GM18511 (cell line): ENCODE measurements around the gene SLC16A5.
"Not testable (repeated sequence)": the region's sequence is repeated elsewhere in the genome, so short reads cannot be mapped to it uniquely, and the experiment has no call there.

Experiments
- ATAC-seq: cut with Tn5 transposase; IDR thresholded peaks from one replicate; pipeline ENCODE4 v1.9.1; 2021; ENCODE audit warnings: mild to moderate bottlenecking, moderate library complexity; ENCODE audit not compliant: unreplicated experiment

The SLC16A5 gene

DNA sequence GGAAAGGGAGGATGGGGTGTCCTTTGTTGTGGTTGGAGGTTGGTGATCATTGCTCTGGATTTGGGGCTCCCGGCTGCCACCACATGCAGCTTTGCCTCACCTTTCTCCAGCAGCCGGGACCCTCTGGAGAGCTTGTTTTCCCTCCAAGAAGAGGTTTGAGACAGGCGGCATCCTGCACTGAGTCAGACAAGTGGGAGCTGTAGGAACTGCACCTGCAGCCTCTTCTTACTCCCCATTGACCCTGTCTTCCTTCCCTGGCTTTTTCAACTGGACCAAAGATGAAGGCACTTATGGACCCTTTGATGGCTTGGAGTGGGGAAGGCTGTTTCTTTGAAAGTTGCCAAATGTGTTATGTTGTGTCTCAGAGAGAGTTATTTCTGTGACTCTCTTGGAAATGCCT lies 24.1 kb upstream of the SLC16A5 start:
- ATAC-seq: no peak

DNA sequence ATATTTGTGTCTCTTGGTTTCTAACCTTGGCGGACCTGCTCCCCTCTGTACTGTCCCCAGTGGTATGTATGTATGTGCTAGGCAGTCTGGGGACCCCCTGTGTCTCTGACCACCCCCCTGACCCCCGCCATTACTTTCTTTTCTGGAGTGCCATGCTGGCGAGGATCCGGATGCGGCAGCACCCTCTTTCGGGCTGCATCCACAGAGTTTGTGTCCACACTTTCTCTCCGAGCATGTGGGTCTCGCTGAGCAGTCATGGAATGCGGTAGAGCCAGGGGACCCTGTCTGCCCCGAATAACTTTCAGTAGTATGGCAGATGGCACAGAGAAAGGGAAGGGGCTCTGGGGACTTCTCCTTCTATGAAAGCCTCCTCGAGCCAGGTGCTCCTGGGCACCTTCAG lies 23.7 kb upstream of the SLC16A5 start:
- ATAC-seq: no peak

DNA sequence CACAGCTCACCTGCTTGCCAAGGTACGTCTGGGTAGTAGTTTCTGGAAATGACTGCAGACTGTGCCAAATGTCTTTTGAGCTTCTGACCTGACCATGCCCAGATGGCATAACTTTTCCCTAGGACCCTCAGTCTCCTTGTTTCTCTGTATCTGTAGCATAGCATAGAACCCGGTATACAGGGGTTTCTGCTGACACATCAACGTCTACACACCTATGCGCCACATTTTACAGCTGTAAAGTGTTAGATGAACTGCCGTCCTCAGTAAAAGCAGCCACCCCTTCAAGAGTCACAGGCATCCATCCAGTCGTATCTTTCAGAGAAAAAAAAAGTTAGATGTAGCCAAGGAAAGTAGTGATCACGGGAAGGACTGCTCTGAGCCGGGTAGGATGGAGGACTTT lies 23.3 kb upstream of the SLC16A5 start:
- ATAC-seq: no peak

DNA sequence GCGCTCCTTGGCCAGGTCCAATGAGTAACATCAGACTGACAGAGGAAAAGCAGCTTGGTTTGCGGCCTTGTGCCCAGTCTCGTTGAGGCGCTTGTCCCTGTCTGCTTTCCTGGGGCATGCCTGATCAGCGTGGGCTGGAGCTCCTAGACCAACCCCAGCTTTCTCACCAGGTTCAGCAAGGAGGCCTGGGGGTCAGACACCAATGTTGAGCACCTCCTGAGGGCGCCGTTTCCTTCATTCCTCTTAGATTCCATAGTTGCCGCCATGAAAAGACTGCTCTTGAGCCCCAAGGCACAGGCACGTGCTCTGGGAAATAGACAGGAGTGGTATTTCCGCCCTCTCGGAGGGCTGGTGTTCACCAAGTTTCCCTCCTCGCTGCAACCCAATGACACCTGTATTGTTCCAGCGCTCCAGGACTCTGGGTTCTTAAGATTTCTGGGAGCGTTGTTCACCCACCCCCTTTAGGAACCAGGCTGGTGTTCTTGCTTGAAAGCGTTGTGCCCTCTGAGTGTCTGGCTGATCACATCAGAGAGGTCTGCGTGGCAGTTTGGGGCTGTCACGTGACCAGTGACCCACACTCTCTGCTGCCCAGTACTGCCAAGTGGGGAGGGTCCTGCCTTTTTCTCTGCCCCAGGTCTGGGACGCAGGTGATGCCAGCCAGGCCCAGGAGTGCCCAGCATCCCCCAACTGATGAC lies 22.7 kb upstream of the SLC16A5 start:
- no peak for ATAC-seq

DNA sequence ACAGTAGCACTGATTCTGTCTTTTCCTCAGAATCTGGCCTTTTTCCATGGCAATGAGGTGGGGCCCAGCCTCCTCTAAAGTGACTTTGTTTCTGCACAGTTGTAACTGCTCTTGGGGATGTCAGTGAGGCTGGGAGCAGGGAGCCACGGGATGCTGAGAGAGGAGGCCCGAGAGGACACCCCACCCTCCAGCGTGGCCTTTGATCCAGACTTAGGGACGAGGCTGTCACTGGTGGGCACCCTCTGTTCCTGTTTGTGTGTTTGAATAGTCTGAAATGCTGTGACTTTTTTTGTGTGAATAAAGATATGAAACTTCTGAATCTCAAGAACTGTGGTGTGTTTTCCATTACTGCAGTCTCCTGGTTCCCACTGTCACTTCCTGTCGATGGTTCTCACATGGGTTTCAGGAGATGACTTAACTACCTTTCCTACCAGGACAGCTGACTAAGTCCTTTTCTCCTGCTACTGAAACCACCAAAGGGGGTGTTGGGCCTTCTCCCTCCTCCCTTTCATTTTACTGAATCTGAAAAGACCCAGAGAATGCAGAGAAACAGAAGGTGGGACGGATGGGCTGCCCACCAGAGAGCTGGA lies 22.1 kb upstream of the SLC16A5 start:
- ATAC-seq: no peak

DNA sequence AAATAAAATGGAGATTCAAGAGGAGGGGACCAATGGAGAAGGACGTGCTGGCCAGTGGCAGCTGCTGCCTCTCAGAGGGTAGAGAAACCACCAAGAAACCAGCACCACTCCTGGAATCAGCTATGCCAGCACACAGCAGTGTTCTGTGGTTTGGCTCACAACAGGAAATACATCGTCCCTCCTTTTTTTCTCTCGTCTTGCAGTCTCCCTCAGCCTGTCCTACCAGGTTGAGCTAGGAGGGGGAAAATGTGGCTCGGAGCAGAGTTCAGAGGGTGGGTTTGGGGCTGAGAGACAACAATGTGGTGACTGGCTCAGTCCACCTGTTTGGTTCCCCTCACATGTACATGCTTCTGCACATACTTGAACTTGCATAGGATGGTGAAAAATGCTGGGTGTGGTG lies 19.9 kb upstream of the SLC16A5 start:
- no peak for ATAC-seq

GRCh38 chr17:75068750-75069149 lies 19.0 kb upstream of the SLC16A5 start:
- ATAC-seq: no peak

DNA sequence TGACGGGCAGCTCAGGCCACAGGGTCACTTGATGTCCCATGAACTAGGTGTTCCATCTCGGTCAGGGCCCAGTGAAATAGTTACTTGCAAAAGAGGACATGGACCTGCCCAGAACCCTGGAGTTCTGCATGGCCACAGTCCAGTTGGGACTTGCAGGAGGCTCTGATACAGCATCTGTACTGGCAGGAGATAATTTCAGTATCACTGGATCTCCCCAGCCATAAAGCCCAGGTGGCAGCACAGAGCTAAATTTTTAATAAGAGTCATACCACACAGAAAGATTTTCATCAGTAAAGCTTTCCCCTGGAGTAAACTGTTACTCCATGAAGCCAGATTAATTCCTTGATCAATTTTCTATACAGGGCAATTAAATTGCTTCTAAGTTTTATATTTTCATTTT lies 18.0 kb upstream of the SLC16A5 start:
- no peak for ATAC-seq

- not testable (repeated sequence) for ATAC-seq
Measured at GRCh38 chr17:75071478-75072271, 16.1 kb upstream of the SLC16A5 start.

- not testable (repeated sequence) for ATAC-seq
Measured at GRCh38 chr17:75072909-75073308, 14.8 kb upstream of the SLC16A5 start.

DNA sequence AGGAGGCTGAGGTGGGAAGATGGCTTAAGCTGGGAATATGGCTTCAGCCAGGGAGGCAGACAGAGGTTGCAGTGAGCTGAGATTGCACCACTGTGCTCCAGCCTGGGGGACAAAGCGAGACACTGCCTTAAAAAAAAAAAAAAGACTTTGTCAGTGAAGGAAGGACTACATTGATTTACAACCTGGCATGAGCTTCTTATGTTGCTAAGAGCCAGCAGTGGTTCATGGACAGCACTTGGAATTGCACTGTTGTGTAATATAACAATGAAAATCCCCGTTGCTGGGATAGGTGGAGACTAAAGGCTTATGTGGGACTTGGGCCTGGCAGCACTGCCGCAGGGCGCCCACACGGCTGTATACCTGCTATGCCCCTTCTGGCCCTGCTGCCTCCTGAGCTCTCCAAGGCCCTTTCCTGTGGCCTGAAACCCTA lies 14.1 kb upstream of the SLC16A5 start:
- no peak for ATAC-seq

- ATAC-seq: no peak
Measured at GRCh38 chr17:75074532-75074931, 13.2 kb upstream of the SLC16A5 start.

GRCh38 chr17:75075597-75076336 lies 12.0 kb upstream of the SLC16A5 start:
- no peak for ATAC-seq

- ATAC-seq: no peak
Measured at GRCh38 chr17:75077072-75077495, 10.7 kb upstream of the SLC16A5 start.

GRCh38 chr17:75077496-75078283 lies 10.1 kb upstream of the SLC16A5 start:
- peak; percentile 49 for ATAC-seq

DNA sequence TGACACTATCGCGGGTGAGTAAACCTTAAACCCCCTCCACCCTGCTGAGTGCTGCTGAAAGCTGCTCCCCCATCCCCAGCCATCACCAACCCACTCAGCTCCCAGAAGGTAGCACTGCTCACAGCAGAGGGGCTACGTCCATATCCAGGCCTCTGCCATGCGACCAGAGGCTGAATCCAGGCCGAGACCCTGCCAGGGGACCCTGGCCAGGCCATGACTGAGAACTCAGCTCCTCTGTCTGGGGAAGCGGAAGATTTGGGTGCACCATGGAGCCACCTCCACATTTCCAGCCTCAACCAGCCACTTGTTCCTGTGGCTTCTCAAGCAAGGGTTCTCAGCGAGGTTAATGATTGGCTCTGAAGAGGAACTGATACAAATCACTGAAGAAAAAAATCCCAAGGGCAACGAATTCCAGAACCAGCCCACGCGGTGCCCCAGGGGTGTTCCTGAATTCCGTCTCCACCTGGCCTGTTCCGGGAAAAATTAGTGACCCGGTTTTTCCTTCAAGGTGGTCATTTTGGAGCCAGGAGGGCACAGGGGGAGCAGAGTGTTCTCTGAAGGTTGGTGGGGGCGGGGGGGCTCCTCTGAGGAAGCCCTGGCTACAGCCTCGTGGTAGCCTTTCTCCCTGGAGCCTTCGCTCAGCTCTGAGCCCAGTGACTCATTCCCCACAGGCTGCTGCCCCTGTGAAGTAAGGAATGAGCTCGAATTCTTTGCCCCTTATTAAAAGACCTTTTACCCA lies 9.3 kb upstream of the SLC16A5 start:
- ATAC-seq: peak; percentile 55

DNA sequence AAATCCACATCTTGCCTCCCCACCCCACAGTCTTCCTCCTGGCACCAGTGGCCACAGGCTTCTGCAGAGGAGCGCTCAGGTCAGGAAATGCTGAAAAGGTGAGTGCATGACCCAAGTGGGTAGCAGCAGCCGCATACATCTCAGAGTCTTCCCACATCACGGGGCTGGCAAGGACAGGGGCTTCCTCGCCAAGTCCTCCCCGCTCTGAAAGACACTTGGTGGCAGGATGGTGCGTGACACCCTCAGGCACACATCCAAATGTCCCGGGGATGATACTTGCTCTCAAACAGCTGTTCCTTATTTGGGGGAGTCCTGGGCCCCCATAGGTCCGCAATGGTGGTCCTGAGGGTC lies 8.8 kb upstream of the SLC16A5 start:
- ATAC-seq: no peak

DNA sequence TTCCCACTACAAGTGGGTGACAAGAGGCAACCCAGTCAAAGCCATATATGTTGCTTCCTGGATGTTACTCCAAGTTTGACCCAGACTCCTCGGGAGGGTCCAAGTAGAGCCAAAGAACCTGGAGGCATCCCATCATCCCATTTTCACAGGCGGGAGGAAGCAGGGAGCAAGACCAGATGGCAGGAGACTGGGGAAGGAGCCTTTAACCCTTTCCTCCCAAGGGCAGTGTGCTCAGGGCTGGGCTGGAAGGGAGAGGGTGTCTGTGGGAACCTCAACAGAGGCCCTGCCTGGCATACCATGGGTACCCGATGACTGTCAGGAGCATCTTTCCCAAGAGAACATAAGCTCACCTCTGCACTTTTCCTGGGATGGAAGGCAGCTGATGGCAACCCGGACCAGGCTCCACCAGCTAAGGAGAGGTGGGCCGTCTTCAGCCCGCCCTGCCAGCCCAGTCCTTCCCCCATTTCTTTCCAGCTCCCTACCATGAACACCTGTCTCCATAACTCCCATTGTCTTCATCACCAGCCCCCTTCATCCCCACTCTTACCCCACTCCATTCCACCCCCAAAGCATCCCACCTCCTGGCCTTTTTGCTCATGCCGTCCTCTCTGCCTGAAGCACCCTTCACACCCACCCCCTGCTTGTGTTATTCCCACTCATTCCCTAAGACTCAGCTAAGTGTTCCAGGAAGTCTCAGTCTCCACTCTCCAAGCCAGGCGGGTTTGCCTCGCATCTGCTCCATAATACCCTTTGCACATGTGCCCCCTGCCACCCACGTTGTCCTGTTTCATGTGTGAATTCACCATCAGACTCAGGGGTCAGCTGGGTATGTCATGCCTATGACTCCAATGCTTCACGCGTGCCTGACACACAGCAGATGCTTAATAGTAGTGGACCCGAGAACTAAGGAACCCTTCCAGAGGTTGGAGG lies 5.9 kb upstream of the SLC16A5 start:
- ATAC-seq: no peak

GRCh38 chr17:75082683-75083082 lies 5.1 kb upstream of the SLC16A5 start:
- no peak for ATAC-seq
